ENCODE data around the gene SDK2.

The SDK2 gene

GRCh38 chr17:73637866-73638265 lies 6.4 kb downstream of the SDK2 start:
- H3K27me3 ChIP-seq (ENCODE audit: control insufficient read depth in 2 of 2, insufficient read depth in 2 of 2, low read length in 2 of 2), result peaks cover 0 to 11% of the 10 kb centered on the region in 2 donors
- no peaks in the 10 kb centered on the region for H3K9me3 ChIP-seq (ENCODE audit: control insufficient read depth in 2 of 2, low read length in 2 of 2)
- H3K4me1 ChIP-seq (ENCODE audit: control insufficient read depth in 2 of 2, insufficient read depth in 2 of 2, low read length in 2 of 2), result peaks cover 0 to 5% of the 10 kb centered on the region in 2 donors
- H3K36me3 ChIP-seq (ENCODE audit: control insufficient read depth in 2 of 2, insufficient read depth in 2 of 2, low read length in 2 of 2), result no peaks in the 10 kb centered on the region
- H3K4me3 ChIP-seq (ENCODE audit: low read length in 2 of 2), result no peak overlapping the region
- no peak overlapping the region for H3K9ac ChIP-seq (ENCODE audit: low read depth in 1 of 2, low read length in 2 of 2)
- no peak overlapping the region for H3K27ac ChIP-seq (ENCODE audit: low read depth in 2 of 2, low read length in 2 of 2)

GRCh38 chr17:73635101-73635817 lies 9.0 kb downstream of the SDK2 start:
- H3K4me3 ChIP-seq (ENCODE audit: low read length in 2 of 2), result no peak overlapping the region
- peaks cover 0 to 3% of the 10 kb centered on the region in 2 donors for H3K4me1 ChIP-seq (ENCODE audit: control insufficient read depth in 2 of 2, insufficient read depth in 2 of 2, low read length in 2 of 2)
- no peaks in the 10 kb centered on the region for H3K9me3 ChIP-seq (ENCODE audit: control insufficient read depth in 2 of 2, low read length in 2 of 2)
- no peaks in the 10 kb centered on the region for H3K36me3 ChIP-seq (ENCODE audit: control insufficient read depth in 2 of 2, insufficient read depth in 2 of 2, low read length in 2 of 2)
- H3K27me3 ChIP-seq (ENCODE audit: control insufficient read depth in 2 of 2, insufficient read depth in 2 of 2, low read length in 2 of 2), result no peaks in the 10 kb centered on the region
- no peak overlapping the region for H3K27ac ChIP-seq (ENCODE audit: low read depth in 2 of 2, low read length in 2 of 2)
- no peak overlapping the region for H3K9ac ChIP-seq (ENCODE audit: low read depth in 1 of 2, low read length in 2 of 2)

DNA sequence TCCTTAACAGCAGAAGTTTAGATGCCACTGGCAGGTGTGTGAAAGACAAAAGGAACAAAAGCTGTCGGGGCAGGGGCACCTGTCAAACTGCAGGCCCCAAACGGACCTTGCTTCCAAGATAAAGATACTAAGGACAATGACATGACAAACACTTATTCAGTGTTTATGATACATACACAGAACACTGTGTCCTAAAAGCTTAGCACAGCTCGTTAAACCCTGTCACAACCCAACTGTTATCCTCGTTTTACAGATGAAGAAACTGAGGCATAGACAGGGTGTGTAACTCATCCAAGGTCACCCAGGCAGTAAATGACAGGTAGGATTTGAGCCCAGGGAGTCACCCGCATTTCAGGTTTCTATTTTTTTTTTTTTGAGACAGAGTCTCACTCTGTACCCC lies 9.6 kb downstream of the SDK2 start:
- Histone ChIP-seq H3K9me3 (ENCODE audit: control insufficient read depth in 2 of 2, low read length in 2 of 2) (no peaks in the 10 kb centered on the region), H3K27me3 (ENCODE audit: control insufficient read depth in 2 of 2, insufficient read depth in 2 of 2, low read length in 2 of 2) (no peaks in the 10 kb centered on the region), H3K36me3 (ENCODE audit: control insufficient read depth in 2 of 2, insufficient read depth in 2 of 2, low read length in 2 of 2) (no peaks in the 10 kb centered on the region), H3K4me3 (ENCODE audit: low read length in 2 of 2) (no peak overlapping the region), H3K27ac (ENCODE audit: low read depth in 2 of 2, low read length in 2 of 2) (no peak overlapping the region), H3K4me1 (ENCODE audit: control insufficient read depth in 2 of 2, insufficient read depth in 2 of 2, low read length in 2 of 2) (peaks cover 0 to 1% of the 10 kb centered on the region in 2 donors), H3K9ac (ENCODE audit: low read depth in 1 of 2, low read length in 2 of 2) (no peak overlapping the region)

GRCh38 chr17:73633736-73634135 lies 10.5 kb downstream of the SDK2 start:
- Histone ChIP-seq H3K27ac (ENCODE audit: low read depth in 2 of 2, low read length in 2 of 2) (no peak overlapping the region), H3K9me3 (ENCODE audit: control insufficient read depth in 2 of 2, low read length in 2 of 2) (no peaks in the 10 kb centered on the region), H3K9ac (ENCODE audit: low read depth in 1 of 2, low read length in 2 of 2) (no peak overlapping the region), H3K4me1 (ENCODE audit: control insufficient read depth in 2 of 2, insufficient read depth in 2 of 2, low read length in 2 of 2) (no peaks in the 10 kb centered on the region), H3K36me3 (ENCODE audit: control insufficient read depth in 2 of 2, insufficient read depth in 2 of 2, low read length in 2 of 2) (no peaks in the 10 kb centered on the region), H3K4me3 (ENCODE audit: low read length in 2 of 2) (no peak overlapping the region), H3K27me3 (ENCODE audit: control insufficient read depth in 2 of 2, insufficient read depth in 2 of 2, low read length in 2 of 2) (no peaks in the 10 kb centered on the region)

GRCh38 chr17:73632513-73632912 lies 11.7 kb downstream of the SDK2 start:
- no peaks in the 10 kb centered on the region for H3K4me1 ChIP-seq (ENCODE audit: control insufficient read depth in 2 of 2, insufficient read depth in 2 of 2, low read length in 2 of 2)
- H3K27ac ChIP-seq (ENCODE audit: low read depth in 2 of 2, low read length in 2 of 2), result no peak overlapping the region
- no peak overlapping the region for H3K4me3 ChIP-seq (ENCODE audit: low read length in 2 of 2)
- no peaks in the 10 kb centered on the region for H3K9me3 ChIP-seq (ENCODE audit: control insufficient read depth in 2 of 2, low read length in 2 of 2)
- H3K27me3 ChIP-seq (ENCODE audit: control insufficient read depth in 2 of 2, insufficient read depth in 2 of 2, low read length in 2 of 2), result no peaks in the 10 kb centered on the region
- H3K9ac ChIP-seq (ENCODE audit: low read depth in 1 of 2, low read length in 2 of 2), result no peak overlapping the region
- H3K36me3 ChIP-seq (ENCODE audit: control insufficient read depth in 2 of 2, insufficient read depth in 2 of 2, low read length in 2 of 2), result no peaks in the 10 kb centered on the region

- no peaks in the 10 kb centered on the region for H3K9me3 ChIP-seq (ENCODE audit: control insufficient read depth in 2 of 2, low read length in 2 of 2)
- no peaks in the 10 kb centered on the region for H3K4me1 ChIP-seq (ENCODE audit: control insufficient read depth in 2 of 2, insufficient read depth in 2 of 2, low read length in 2 of 2)
- H3K9ac ChIP-seq (ENCODE audit: low read depth in 1 of 2, low read length in 2 of 2), result no peak overlapping the region
- H3K27ac ChIP-seq (ENCODE audit: low read depth in 2 of 2, low read length in 2 of 2), result no peak overlapping the region
- H3K36me3 ChIP-seq (ENCODE audit: control insufficient read depth in 2 of 2, insufficient read depth in 2 of 2, low read length in 2 of 2), result no peaks in the 10 kb centered on the region
- H3K4me3 ChIP-seq (ENCODE audit: low read length in 2 of 2), result no peak overlapping the region
- H3K27me3 ChIP-seq (ENCODE audit: control insufficient read depth in 2 of 2, insufficient read depth in 2 of 2, low read length in 2 of 2), result no peaks in the 10 kb centered on the region
Measured at GRCh38 chr17:73630965-73631595, 13.2 kb downstream of the SDK2 start.

- no peak overlapping the region for H3K27ac ChIP-seq (ENCODE audit: low read depth in 2 of 2, low read length in 2 of 2)
- no peaks in the 10 kb centered on the region for H3K27me3 ChIP-seq (ENCODE audit: control insufficient read depth in 2 of 2, insufficient read depth in 2 of 2, low read length in 2 of 2)
- no peaks in the 10 kb centered on the region for H3K9me3 ChIP-seq (ENCODE audit: control insufficient read depth in 2 of 2, low read length in 2 of 2)
- no peaks in the 10 kb centered on the region for H3K36me3 ChIP-seq (ENCODE audit: control insufficient read depth in 2 of 2, insufficient read depth in 2 of 2, low read length in 2 of 2)
- H3K4me1 ChIP-seq (ENCODE audit: control insufficient read depth in 2 of 2, insufficient read depth in 2 of 2, low read length in 2 of 2), result no peaks in the 10 kb centered on the region
- no peak overlapping the region for H3K4me3 ChIP-seq (ENCODE audit: low read length in 2 of 2)
- no peak overlapping the region for H3K9ac ChIP-seq (ENCODE audit: low read depth in 1 of 2, low read length in 2 of 2)
Measured at GRCh38 chr17:73630531-73630930, 13.7 kb downstream of the SDK2 start.

GRCh38 chr17:73628642-73629552 lies 15.3 kb downstream of the SDK2 start:
- H3K4me3 ChIP-seq (ENCODE audit: low read length in 2 of 2), result no peak overlapping the region
- no peaks in the 10 kb centered on the region for H3K36me3 ChIP-seq (ENCODE audit: control insufficient read depth in 2 of 2, insufficient read depth in 2 of 2, low read length in 2 of 2)
- H3K9ac ChIP-seq (ENCODE audit: low read depth in 1 of 2, low read length in 2 of 2), result no peak overlapping the region
- H3K4me1 ChIP-seq (ENCODE audit: control insufficient read depth in 2 of 2, insufficient read depth in 2 of 2, low read length in 2 of 2), result no peaks in the 10 kb centered on the region
- H3K27me3 ChIP-seq (ENCODE audit: control insufficient read depth in 2 of 2, insufficient read depth in 2 of 2, low read length in 2 of 2), result no peaks in the 10 kb centered on the region
- H3K9me3 ChIP-seq (ENCODE audit: control insufficient read depth in 2 of 2, low read length in 2 of 2), result no peaks in the 10 kb centered on the region
- H3K27ac ChIP-seq (ENCODE audit: low read depth in 2 of 2, low read length in 2 of 2), result no peak overlapping the region

- H3K4me1 ChIP-seq (ENCODE audit: control insufficient read depth in 2 of 2, insufficient read depth in 2 of 2, low read length in 2 of 2), result no peaks in the 10 kb centered on the region
- no peaks in the 10 kb centered on the region for H3K9me3 ChIP-seq (ENCODE audit: control insufficient read depth in 2 of 2, low read length in 2 of 2)
- H3K27ac ChIP-seq (ENCODE audit: low read depth in 2 of 2, low read length in 2 of 2), result no peak overlapping the region
Measured at GRCh38 chr17:73625991-73626673, 18.1 kb downstream of the SDK2 start.

More at GRCh38 chr17:73625991-73626673, 18.1 kb downstream of the SDK2 start:
- H3K36me3 ChIP-seq (ENCODE audit: control insufficient read depth in 2 of 2, insufficient read depth in 2 of 2, low read length in 2 of 2), result no peaks in the 10 kb centered on the region
- no peak overlapping the region for H3K9ac ChIP-seq (ENCODE audit: low read depth in 1 of 2, low read length in 2 of 2)
- H3K4me3 ChIP-seq (ENCODE audit: low read length in 2 of 2), result no peak overlapping the region
- no peaks in the 10 kb centered on the region for H3K27me3 ChIP-seq (ENCODE audit: control insufficient read depth in 2 of 2, insufficient read depth in 2 of 2, low read length in 2 of 2)
